Thyroid gland (tissue), 4 donors: ENCODE measurements around the gene GARNL3.

Experiments
- CTCF ChIP-seq, 6 experiments: fragments of 200-600 bp in 3 of 6; fragments of 450-650 bp in 3 of 6; sonication (generic) in 3 of 6; IDR thresholded peaks; one replicate each; pipeline ENCODE4 v1.5.1; 2016 to 2019; ENCODE audit warnings: antibody characterized with exemption in 6 of 6, mild to moderate bottlenecking in 2 of 6, inconsistent platforms in 1 of 6, moderate library complexity in 1 of 6
- POLR2A ChIP-seq, 2 donors: fragments of 450-650 bp; IDR thresholded peaks; one replicate each; pipeline ENCODE4 v1.6.1; 2017; ENCODE audit warnings: antibody characterized with exemption in 2 of 2, mild to moderate bottlenecking in 2 of 2, moderate library complexity in 1 of 2

DNA sequence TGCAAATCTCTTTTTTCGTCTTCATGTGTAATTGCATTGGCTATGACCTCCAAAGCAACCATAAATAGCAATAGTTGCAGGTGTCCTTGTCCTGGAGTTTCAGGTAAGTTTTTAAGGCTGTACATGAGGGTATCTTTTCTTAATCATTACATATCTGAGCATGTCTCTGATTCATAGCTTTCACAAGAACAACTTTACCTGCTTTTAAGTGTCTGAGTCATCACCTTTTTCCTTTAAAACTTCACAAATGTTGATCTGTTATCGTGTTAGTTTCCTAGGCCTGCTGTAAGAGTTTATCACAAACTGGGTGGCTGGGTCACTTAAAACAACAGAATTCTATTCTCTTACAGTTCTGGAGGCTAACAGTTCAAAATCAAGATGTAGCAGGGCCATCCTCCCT, 13.8 kb downstream of the GARNL3 start:
- TF ChIP-seq CTCF (IDR thresholded peaks at IDR 0.05): no peak
- TF ChIP-seq POLR2A (IDR thresholded peaks at IDR 0.05): no peak
